Stimulated activated CD4-positive, alpha-beta T cell treated with anti-CD3 and anti-CD28 coated beads, Interleukin-15, amount 100 ng/mL, for 24 hours (primary cell): ENCODE results near the gene SOX5.
"Not testable (repeated sequence)": the region's sequence is repeated elsewhere in the genome, so short reads cannot be mapped to it uniquely, and the experiment has no call there.

Experiments
- DNase-seq: peaks from one replicate; pipeline ENCODE4 v3.0.0-alpha.2; 2020

Gene SOX5

GRCh38 chr12:23528316-23528715, 421.2 kb downstream of the SOX5 start:
- DNase-seq: no peak

DNA sequence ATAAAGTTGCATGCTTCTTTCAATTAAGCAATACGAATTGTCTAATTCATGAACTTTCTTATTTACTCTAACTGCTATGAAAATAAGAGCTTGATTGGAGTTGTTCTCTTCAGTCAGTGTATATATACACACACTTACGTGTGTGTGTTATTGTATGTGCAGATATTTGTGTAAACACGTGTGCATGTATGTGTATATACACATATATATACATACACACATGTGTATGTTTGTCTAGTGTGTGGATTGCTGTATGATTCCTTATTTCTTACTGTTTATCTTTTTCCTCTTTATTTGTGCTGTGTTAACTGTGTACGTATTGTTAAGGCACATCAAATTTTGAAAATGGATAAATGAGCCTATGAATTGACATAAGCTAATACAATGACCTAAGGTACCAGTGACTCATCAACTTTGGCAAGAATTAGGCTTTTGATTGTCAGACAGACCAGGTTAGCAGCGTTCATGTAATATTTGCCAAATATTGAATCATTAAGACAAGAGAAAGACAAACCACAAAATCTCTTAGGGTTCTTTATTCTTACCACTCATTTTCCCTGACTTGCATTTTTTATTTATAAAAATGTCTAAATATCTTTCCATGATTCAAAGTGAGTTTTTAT, 423.9 kb downstream of the SOX5 start:
- no peak for DNase-seq

- no peak for DNase-seq
These were observed 426.1 kb downstream of the SOX5 start for GRCh38 chr12:23523339-23523738.

DNA sequence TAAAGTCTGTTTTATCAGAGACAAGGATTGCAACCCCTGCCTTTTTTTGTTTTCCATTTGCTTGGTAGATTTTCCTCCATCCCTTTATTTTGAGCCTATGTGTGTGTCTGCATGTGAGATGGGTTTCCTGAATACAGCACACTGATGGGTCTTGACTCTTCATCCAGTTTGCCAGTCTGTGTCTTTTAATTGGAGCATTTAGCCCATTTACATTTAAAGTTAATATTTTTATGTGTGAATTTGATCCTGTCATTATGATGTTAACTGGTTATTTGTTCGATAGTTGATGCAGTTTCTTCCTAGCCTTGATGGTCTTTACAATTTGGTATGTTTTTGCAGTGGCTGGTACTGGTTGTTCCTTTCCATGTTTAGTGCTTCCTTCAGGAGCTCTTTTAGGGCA, 430.0 kb downstream of the SOX5 start:
- not testable (repeated sequence) for DNase-seq

DNA sequence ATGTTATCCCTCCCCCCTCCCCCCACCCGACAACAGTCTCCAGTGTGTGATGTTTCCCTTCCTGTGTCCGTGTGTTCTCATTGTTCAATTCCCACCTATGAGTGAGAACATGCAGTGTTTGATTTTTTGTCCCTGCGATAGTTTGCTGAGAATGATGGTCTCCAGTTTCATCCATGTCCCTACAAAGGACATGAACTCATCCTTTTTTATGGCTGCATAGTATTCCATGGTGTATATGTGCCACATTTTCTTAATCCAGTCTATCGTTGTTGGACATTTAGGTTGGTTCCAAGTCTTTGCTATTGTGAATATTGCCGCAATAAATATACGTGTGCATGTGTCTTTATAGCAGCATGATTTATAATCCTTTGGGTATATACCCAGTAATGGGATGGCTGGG, 433.7 kb downstream of the SOX5 start:
- not testable (repeated sequence) for DNase-seq

DNA sequence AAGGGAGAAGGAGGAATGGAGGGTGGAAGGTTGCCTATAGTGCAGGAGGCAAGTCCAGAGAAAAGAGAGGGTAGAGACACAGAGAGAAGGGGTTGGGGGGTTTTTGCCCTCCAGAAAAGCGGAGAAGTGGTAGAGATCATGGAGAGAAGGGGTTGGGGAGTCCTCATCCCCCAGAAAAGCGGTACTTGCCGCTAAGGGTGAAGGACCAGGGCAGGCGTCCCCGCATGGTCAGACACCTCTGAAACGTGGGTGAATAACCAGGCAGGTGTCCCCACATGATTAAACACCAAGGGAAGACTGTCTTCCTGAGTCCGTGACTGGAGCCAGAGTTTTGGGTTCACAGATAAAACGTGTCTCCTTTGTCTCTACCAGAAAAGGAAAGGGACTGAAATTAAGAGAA, 439.0 kb downstream of the SOX5 start:
- DNase-seq: no peak

DNA sequence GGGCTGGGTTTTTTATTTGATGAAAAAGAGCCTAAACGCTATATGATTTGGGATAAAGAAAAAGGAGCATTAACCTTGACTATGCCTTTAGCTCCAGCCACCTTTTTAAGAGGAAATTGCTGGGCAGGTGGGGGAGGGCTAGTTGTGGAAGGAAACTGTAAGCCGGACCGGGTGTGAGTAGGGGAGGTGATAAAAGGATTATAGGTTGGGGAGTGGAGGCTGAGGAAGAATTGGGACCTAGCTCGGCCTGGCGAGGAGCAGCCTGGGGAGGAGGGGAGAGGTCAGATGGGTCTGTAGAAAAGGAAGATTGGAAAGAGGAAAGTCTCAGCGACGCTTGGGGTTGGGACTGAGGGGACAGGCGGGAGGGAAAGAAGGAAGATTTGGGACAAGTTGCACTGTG, 439.6 kb downstream of the SOX5 start:
- DNase-seq: not testable (repeated sequence)

DNA sequence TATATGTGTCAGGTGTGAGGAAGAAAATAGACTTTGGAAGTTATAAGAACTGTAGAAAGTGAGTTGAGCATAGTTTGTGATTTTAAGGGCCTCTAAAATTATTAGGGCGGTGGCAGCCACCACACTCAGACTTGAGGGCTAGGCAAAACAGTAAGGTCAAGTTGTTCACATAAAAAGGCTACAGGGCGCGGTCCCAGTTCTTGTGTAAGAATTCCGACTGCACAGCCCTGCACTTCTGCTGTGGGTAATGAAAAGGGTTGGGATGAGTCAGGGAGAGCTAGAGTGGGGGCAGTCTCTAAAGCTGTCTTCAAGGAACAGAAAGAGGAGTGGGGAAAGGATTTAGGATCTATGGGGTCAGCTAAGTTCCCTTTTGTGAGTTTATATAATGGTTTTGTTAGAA, 441.7 kb downstream of the SOX5 start:
- DNase-seq: not testable (repeated sequence)

DNA sequence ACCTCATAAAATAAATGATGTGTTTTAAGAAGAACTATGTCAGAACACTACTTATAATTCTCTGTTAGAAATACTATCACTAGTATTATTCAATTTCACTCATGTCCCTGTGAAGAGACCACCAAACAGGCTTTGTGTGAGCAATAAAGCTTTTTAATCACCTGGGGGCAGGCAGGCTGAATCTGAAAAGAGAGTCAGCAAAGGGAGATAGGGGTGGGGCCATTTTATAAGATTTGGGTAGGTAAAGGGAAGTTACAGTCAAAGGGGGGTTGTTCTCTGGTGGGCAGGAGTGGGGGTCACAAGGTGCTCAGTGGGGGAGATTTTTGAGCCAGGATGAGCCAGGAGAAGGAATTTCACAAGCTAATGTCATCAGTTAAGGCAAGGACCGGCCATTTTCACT, 443.7 kb downstream of the SOX5 start:
- DNase-seq: not testable (repeated sequence)

DNA sequence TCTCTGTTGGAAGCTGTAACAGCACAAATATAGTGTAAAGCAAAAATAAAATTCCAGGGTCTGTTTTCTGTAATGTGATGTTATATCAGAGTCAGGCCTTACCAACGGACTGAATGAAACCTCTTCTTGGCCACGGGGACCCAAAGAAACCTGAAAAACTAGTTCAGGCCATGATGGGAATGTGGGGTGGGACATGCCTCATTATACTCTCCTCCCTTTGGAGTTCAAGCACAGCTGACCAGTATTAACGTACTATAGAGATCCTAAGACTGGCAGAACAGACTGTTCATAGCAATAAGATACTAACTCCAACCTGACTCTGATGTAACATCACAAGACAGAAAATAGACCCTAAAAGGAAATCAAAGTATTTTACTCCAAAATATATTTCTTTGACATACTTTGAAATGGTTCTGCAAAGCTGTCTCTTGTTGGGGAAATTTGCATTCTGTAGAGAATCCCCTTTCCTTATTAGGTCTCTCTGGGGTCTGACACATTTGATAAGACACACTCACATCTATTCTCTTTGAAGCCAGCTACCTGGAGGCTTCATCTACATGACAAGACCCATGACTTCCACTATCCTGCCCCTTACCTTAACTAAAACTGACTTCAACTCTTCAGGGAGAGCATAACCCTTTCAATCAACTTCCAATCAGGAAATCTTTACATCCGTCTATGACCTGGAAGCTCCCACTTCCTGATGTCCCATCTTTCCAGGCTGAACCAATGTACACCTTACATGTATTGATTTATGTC, 444.6 kb downstream of the SOX5 start:
- DNase-seq: no peak

DNA sequence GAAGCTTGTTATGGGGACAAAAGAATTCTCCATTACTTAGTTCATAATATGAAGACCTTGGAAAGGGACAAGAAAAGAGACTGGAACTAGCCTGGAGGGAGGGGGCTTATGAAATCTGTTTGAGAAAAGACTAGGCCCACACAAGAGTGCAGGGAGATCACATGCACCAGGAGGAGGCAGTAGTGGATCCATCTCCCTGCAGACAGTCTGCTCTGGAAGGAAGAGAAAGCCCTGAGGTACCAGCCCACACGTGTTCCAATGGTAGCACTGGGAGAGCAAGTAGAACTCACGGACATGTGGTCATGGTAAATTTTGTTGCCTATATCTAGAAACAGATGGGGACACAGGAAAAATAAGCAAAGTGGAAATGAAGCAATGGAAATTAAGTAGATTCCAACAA, 445.4 kb downstream of the SOX5 start:
- no peak for DNase-seq

- no peak for DNase-seq
These were observed 445.9 kb downstream of the SOX5 start for GRCh38 chr12:23503544-23503943.

GRCh38 chr12:23502259-23502658, 447.2 kb downstream of the SOX5 start:
- DNase-seq: no peak

GRCh38 chr12:23495472-23495871, 454.0 kb downstream of the SOX5 start:
- DNase-seq: no peak

GRCh38 chr12:23493672-23494071, 455.8 kb downstream of the SOX5 start:
- DNase-seq: no peak

GRCh38 chr12:23491029-23491428, 458.4 kb downstream of the SOX5 start:
- DNase-seq: not testable (repeated sequence)

- no peak for DNase-seq
These were observed 461.3 kb downstream of the SOX5 start for GRCh38 chr12:23488130-23488529.

- no peak for DNase-seq
These were observed 465.2 kb downstream of the SOX5 start for GRCh38 chr12:23484238-23484637.

DNA sequence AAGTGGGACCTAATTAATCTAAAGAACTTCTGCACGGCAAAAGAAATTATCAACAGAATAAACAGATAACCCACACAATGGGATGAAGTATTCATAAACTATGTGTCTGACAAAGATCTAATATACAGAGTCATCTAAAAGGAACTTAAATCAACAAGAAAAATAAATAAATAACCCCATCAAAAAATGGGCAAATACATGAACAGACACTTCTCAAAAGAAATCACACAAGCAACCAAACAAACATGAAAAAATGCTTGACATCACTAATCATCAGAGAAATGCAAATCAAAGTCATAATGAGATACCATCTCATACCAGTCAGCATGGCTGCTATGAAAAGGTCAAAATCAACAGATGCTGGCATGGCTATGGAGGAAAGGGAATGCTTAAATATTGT, 466.9 kb downstream of the SOX5 start:
- DNase-seq: no peak
